Suprapubic skin (tissue), 3 donors: ENCODE measurements around the gene AURKA.

Experiments
- CTCF ChIP-seq, 2 donors: fragments of 200-600 bp in 1 of 2; fragments of 450-650 bp in 1 of 2; sonication (generic) in 1 of 2; IDR thresholded peaks; one replicate each; pipeline ENCODE4 v1.5.1; 2016 to 2019; ENCODE audit warnings: antibody characterized with exemption in 2 of 2, mild to moderate bottlenecking in 1 of 2, moderate library complexity in 1 of 2
- EP300 ChIP-seq: sonication (generic); formaldehyde crosslinking; IDR thresholded peaks from one replicate; pipeline ENCODE4 v1.6.1; 2017; ENCODE audit warnings: antibody characterized with exemption
- POLR2A ChIP-seq, 2 donors: fragments of 450-650 bp; IDR thresholded peaks; one replicate each; pipeline ENCODE4 v1.6.1; 2017; ENCODE audit warnings: antibody characterized with exemption in 2 of 2, mild to moderate bottlenecking in 2 of 2, moderate library complexity in 2 of 2

DNA sequence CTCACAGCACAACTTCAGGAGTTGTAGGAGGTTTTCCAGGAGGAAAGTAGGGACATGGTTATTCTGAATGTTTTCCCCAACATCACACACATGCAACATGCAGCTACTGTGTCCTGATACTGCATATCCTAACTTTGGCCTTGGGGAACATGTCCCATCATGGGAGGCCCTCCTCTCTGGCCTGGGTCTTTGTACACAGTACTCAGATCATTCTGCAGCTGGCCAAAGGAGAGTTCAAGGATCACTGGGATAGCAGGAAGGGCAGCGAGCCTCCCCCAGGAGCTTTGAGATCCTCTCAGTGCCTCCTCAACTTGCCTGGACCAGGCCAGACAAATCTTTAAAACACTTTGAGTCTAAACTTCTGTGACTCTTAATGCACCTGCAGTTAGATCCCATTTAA, 32.9 kb upstream of the AURKA start:
- TF ChIP-seq CTCF (IDR thresholded peaks at IDR 0.05), result no peak
- TF ChIP-seq EP300, result no peak
- no peak for TF ChIP-seq POLR2A (IDR thresholded peaks at IDR 0.05)
